Breast epithelium (tissue), 4 donors: Measurements from ENCODE around the gene OST4. TPM values are rescaled to one million over a fixed set of nuclear protein-coding genes. Genes with fewer than 3 reads are reported as not detected.
A peak's percentile ranks its signal among the peaks of the same experiment; 100 is the strongest.

Source experiments
- DNase-seq, 2 donors: peaks; one replicate each; pipeline ENCODE4 v3.0.0-alpha.2; 2019; ENCODE audit warnings: low spot score in 2 of 2
- H3K27ac ChIP-seq, 2 donors: fragments of 200-600 bp; sonication (generic) in 1 of 2; one replicate each; pipeline ENCODE4 v1.5.1; 2016 to 2019; ENCODE audit warnings: mild to moderate bottlenecking in 1 of 2
- H3K27me3 ChIP-seq, 2 donors: fragments of 200-600 bp; sonication (generic) in 1 of 2; one replicate each; pipeline versions ENCODE4 v1.5.1 to v1.6.0; 2017 to 2019; ENCODE audit warnings: control low read depth in 1 of 2, mild to moderate bottlenecking in 1 of 2
- H3K36me3 ChIP-seq: fragments of 200-600 bp; one replicate; pipeline ENCODE4 v1.5.1; 2019
- H3K4me1 ChIP-seq, 2 donors: fragments of 200-600 bp; sonication (generic); one replicate each; pipeline ENCODE4 v1.5.1; 2016 to 2019; ENCODE audit warnings: control low read depth in 1 of 2
- H3K4me3 ChIP-seq, 3 donors: fragments of 200-600 bp; sonication (generic); 1 replicate in 2 of 3; 2 replicates in 1 of 3; pipeline ENCODE4 v1.5.1; 2016 to 2019; ENCODE audit warnings: mild to moderate bottlenecking in 3 of 3, moderate library complexity in 2 of 3
- H3K9me3 ChIP-seq, 2 donors: fragments of 200-600 bp; sonication (generic) in 1 of 2; one replicate each; pipeline ENCODE4 v1.5.1; 2016 to 2019; ENCODE audit warnings: control low read depth in 1 of 2
- CTCF ChIP-seq, 3 donors: fragments of 450-650 bp; IDR thresholded peaks; one replicate each; pipeline ENCODE4 v1.5.1; 2016 to 2017; ENCODE audit warnings: antibody characterized with exemption in 3 of 3, mild to moderate bottlenecking in 3 of 3, moderate library complexity in 3 of 3
- POLR2A ChIP-seq: fragments of 450-650 bp; IDR thresholded peaks from one replicate; pipeline ENCODE4 v1.6.1; 2016; ENCODE audit warnings: antibody characterized with exemption, mild to moderate bottlenecking, moderate library complexity
- POLR2AphosphoS5 ChIP-seq, 3 donors: sonication (generic); formaldehyde crosslinking; IDR thresholded peaks; one replicate each; pipeline ENCODE4 v1.6.1; 2017; ENCODE audit warnings: antibody characterized with exemption in 3 of 3
- intact Hi-C: fragments of 100-400 bp; cut with DNase I; formaldehyde crosslinking; loops from one replicate; pipeline ENCODE4 v1.15.1; 2023; ENCODE audit warnings: low total_unique reads
- total RNA-seq, 3 donors: library from RNA; depleted of rRNA; stranded (reverse); fragments of >200 nt; gene quantifications; one replicate each; pipeline ENCODE4 v1.1.0, GENCODE V29; 2016

OST4 gene
- total RNA-seq, 3 donors from 2014 or later: 271 to 309 (median 281) TPM

- Histone ChIP-seq H3K9me3 (no peaks in the 10 kb centered on the region), H3K36me3 (no peaks in the 10 kb centered on the region), H3K27ac (peak overlapping the region; percentile 94 to 95), H3K27me3 (no peaks in the 10 kb centered on the region), H3K4me3 (peak overlapping the region; percentile 79 to 97 (median 88)), H3K4me1 (peaks cover 9 to 11% of the 10 kb centered on the region in 2 donors)
- intact Hi-C loops: no loop called here
- no peak for DNase-seq
- TF ChIP-seq POLR2AphosphoS5 (IDR thresholded peaks at IDR 0.05) (no peak), POLR2A (no peak), CTCF (IDR thresholded peaks at IDR 0.05) (no peak)
Observed at GRCh38 chr2:27071990-27072830, 756 bp upstream of the OST4 start.

GRCh38 chr2:27070653-27071276 lies 689 bp downstream of the OST4 start:
- peaks cover 9 to 11% of the 10 kb centered on the region in 2 donors for H3K4me1 ChIP-seq
- intact Hi-C loops: no loop called here
- DNase-seq: no peak

GRCh38 chr2:27069961-27070618 lies 1.4 kb downstream of the OST4 start:
- no peak for DNase-seq
- Histone ChIP-seq H3K9me3 (no peaks in the 10 kb centered on the region), H3K27me3 (no peaks in the 10 kb centered on the region), H3K4me3 (peak overlapping the region in 2 of 3 donors; percentile 88 to 97), H3K27ac (peak overlapping the region in 1 of 2 donors; percentile 94), H3K36me3 (no peaks in the 10 kb centered on the region), H3K4me1 (peaks cover 9 to 11% of the 10 kb centered on the region in 2 donors)
- TF ChIP-seq CTCF (IDR thresholded peaks at IDR 0.05) (no peak), POLR2A (no peak)
- intact Hi-C loops: no loop called here

More at GRCh38 chr2:27070653-27071276, 689 bp downstream of the OST4 start:
- Histone ChIP-seq H3K27ac (peak overlapping the region; percentile 94 to 95), H3K27me3 (no peaks in the 10 kb centered on the region), H3K4me3 (peak overlapping the region; percentile 79 to 97 (median 88)), H3K36me3 (no peaks in the 10 kb centered on the region), H3K9me3 (no peaks in the 10 kb centered on the region)
- TF ChIP-seq POLR2A: no peak
- TF ChIP-seq POLR2AphosphoS5 (IDR thresholded peaks at IDR 0.05): no peak

GRCh38 chr2:27069436-27069835 lies 2.0 kb downstream of the OST4 start:
- no peaks in the 10 kb centered on the region for H3K36me3 ChIP-seq
- DNase-seq: no peak
- no peaks in the 10 kb centered on the region for H3K9me3 ChIP-seq
- peaks cover 9 to 11% of the 10 kb centered on the region in 2 donors for H3K4me1 ChIP-seq
- H3K27me3 ChIP-seq: no peaks in the 10 kb centered on the region
- TF ChIP-seq POLR2A (no peak), CTCF (IDR thresholded peaks at IDR 0.05) (no peak), POLR2AphosphoS5 (IDR thresholded peaks at IDR 0.05) (no peak)
- intact Hi-C loops: no loop called here
- peak overlapping the region in 1 of 2 donors; percentile 44 for H3K27ac ChIP-seq
- H3K4me3 ChIP-seq: no peak overlapping the region

- peaks cover 9 to 11% of the 10 kb centered on the region in 2 donors for H3K4me1 ChIP-seq
- no peak overlapping the region for H3K27ac ChIP-seq
- H3K4me3 ChIP-seq: no peak overlapping the region
- intact Hi-C loops: no loop called here
- no peaks in the 10 kb centered on the region for H3K9me3 ChIP-seq
- DNase-seq: no peak
- H3K36me3 ChIP-seq: no peaks in the 10 kb centered on the region
- TF ChIP-seq POLR2A (no peak), POLR2AphosphoS5 (IDR thresholded peaks at IDR 0.05) (no peak), CTCF (IDR thresholded peaks at IDR 0.05) (no peak)
- H3K27me3 ChIP-seq: no peaks in the 10 kb centered on the region
Observed at GRCh38 chr2:27067385-27067784, 4.1 kb downstream of the OST4 start.
